ENCODE data around the gene DAGLA. TPM values are rescaled to one million over a fixed set of nuclear protein-coding genes. Genes with fewer than 3 reads are reported as not detected.

Gene DAGLA
- total and polyA plus RNA-seq, 2 of the 13 experiments (the other 11 are each of a cell fraction or from before 2014, with no cell fraction given), result 2.6 to 3.9 TPM

DNA sequence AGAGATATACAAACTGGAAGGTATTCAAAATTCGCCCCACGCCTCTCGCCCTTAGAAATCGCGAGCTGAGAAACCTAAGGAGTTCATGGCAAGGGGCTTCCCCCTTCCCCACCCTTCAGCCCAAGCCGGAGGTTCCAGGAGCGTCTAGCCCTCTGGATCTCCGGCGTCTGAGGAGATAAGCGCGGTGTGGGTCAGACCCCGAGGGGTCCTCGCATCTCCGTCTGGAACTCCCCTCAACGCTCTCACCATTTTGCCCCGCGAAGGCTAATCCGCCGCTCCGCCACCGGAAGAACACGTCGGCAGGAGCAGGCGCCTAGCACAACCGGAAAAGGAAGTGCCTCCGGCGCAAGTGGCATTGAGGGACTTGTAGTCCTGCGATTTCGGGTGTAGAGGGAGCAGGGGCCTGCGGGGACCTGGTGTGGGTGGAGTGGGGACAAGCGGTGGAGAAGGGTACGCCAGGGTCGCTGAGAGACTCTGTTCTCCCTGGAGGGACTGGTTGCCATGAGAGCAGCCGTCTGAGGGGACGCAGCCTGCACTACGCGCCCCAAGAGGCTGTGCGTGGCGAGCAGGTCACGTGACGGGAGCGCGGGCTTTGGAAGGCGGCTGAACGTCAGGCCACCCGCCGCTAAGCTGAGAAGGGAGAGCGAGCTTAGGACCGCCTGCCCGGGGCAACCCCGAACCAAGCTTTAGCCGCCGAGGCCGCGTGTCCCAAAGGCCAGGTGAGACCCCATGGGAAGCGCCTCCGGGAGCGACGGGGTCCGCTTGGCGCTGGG is 112.3 kb downstream of the DAGLA start, which contains the start of the genes FEN1 and TMEM258 (continued):
- TF ChIP-seq, protein P1, sequence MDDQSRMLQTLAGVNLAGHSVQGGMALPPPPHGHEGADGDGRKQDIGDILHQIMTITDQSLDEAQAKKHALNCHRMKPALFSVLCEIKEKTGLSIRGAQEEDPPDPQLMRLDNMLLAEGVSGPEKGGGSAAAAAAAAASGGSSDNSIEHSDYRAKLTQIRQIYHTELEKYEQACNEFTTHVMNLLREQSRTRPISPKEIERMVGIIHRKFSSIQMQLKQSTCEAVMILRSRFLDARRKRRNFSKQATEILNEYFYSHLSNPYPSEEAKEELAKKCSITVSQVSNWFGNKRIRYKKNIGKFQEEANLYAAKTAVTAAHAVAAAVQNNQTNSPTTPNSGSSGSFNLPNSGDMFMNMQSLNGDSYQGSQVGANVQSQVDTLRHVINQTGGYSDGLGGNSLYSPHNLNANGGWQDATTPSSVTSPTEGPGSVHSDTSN (CRISPR knock-in tag; IDR thresholded peaks at IDR 0.05; ENCODE audit: borderline replicate concordance), result peak; percentile 15; the same call in 1 of the 2 replicates
- TF ChIP-seq ISX (CRISPR knock-in tag; conservative IDR thresholded peaks at IDR 0.05) (peak; percentile 42; the same call in 1 of the 2 replicates), RAD51 (IDR thresholded peaks at IDR 0.05; ENCODE audit: borderline replicate concordance) (peak; percentile 98), IKZF4 (CRISPR knock-in tag; IDR thresholded peaks at IDR 0.05; ENCODE audit: borderline replicate concordance, low read depth, not compliant biosample characterization) (peak; percentile 60), YEATS2 (CRISPR knock-in tag; IDR thresholded peaks at IDR 0.05; ENCODE audit: borderline replicate concordance) (peak; percentile 94), ZNF326 (CRISPR knock-in tag; IDR thresholded peaks at IDR 0.05; ENCODE audit: borderline replicate concordance) (no peak), CBFB (CRISPR knock-in tag; IDR thresholded peaks at IDR 0.05) (no peak), STAG1 (CRISPR knock-in tag; IDR thresholded peaks at IDR 0.05) (no peak), ZNF792 (CRISPR knock-in tag; IDR thresholded peaks at IDR 0.05) (peak; percentile 39), ZSCAN12 (CRISPR knock-in tag; IDR thresholded peaks at IDR 0.05) (no peak), ETV5 (CRISPR knock-in tag; IDR thresholded peaks at IDR 0.05; ENCODE audit: borderline replicate concordance) (peak; percentile 85), MXI1 (IDR thresholded peaks at IDR 0.05; ENCODE audit: borderline replicate concordance, low read depth, low read length) (peak; percentile 77; the same call in 2 of the 3 replicates), ZNF589 (CRISPR knock-in tag; conservative IDR thresholded peaks at IDR 0.05) (no peak), FOXK2 (IDR thresholded peaks at IDR 0.05) (no peak), POGZ (CRISPR knock-in tag; IDR thresholded peaks at IDR 0.05) (peak; percentile 72; the same call in 1 of the 2 replicates), BCL6 (CRISPR knock-in tag; IDR thresholded peaks at IDR 0.05) (no peak; the same call in 1 of the 2 replicates), LCORL (IDR thresholded peaks at IDR 0.05) (no peak), LCORL (CRISPR knock-in tag; IDR thresholded peaks at IDR 0.05) (peak; percentile 66), ISL2 (CRISPR knock-in tag; IDR thresholded peaks at IDR 0.05) (peak; percentile 63; the same call in 1 of the 2 replicates), ZNF709 (CRISPR knock-in tag; IDR thresholded peaks at IDR 0.05) (peak; percentile 83), ZFP36 (IDR thresholded peaks at IDR 0.05; ENCODE audit: borderline replicate concordance, low read depth, low read length, partially characterized antibody) (no peak), FOXC1 (CRISPR knock-in tag; IDR thresholded peaks at IDR 0.05; ENCODE audit: borderline replicate concordance) (peak; percentile 71; the same call in 1 of the 2 replicates), ZNF781 (CRISPR knock-in tag; IDR thresholded peaks at IDR 0.05; ENCODE audit: borderline replicate concordance, not compliant biosample characterization) (peak; percentile 39), AKAP8 (CRISPR knock-in tag; IDR thresholded peaks at IDR 0.05) (peak; percentile 52; the same call in 1 of the 2 replicates)
- TF ChIP-seq, protein P2, sequence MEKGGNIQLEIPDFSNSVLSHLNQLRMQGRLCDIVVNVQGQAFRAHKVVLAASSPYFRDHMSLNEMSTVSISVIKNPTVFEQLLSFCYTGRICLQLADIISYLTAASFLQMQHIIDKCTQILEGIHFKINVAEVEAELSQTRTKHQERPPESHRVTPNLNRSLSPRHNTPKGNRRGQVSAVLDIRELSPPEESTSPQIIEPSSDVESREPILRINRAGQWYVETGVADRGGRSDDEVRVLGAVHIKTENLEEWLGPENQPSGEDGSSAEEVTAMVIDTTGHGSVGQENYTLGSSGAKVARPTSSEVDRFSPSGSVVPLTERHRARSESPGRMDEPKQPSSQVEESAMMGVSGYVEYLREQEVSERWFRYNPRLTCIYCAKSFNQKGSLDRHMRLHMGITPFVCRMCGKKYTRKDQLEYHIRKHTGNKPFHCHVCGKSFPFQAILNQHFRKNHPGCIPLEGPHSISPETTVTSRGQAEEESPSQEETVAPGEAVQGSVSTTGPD (CRISPR knock-in tag; IDR thresholded peaks at IDR 0.05), result no peak
- TF ChIP-seq, protein P3, sequence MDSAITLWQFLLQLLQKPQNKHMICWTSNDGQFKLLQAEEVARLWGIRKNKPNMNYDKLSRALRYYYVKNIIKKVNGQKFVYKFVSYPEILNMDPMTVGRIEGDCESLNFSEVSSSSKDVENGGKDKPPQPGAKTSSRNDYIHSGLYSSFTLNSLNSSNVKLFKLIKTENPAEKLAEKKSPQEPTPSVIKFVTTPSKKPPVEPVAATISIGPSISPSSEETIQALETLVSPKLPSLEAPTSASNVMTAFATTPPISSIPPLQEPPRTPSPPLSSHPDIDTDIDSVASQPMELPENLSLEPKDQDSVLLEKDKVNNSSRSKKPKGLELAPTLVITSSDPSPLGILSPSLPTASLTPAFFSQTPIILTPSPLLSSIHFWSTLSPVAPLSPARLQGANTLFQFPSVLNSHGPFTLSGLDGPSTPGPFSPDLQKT (CRISPR knock-in tag; IDR thresholded peaks at IDR 0.05; ENCODE audit: borderline replicate concordance), result peak; percentile 36; the same call in 1 of the 2 replicates
- TF ChIP-seq, protein P4, sequence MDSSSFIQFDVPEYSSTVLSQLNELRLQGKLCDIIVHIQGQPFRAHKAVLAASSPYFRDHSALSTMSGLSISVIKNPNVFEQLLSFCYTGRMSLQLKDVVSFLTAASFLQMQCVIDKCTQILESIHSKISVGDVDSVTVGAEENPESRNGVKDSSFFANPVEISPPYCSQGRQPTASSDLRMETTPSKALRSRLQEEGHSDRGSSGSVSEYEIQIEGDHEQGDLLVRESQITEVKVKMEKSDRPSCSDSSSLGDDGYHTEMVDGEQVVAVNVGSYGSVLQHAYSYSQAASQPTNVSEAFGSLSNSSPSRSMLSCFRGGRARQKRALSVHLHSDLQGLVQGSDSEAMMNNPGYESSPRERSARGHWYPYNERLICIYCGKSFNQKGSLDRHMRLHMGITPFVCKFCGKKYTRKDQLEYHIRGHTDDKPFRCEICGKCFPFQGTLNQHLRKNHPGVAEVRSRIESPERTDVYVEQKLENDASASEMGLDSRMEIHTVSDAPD (CRISPR knock-in tag; IDR thresholded peaks at IDR 0.05), result no peak
